GM21515 (cell line): ENCODE data around the gene AGTPBP1.
"Not testable (repeated sequence)": the region's sequence is repeated elsewhere in the genome, so short reads cannot be mapped to it uniquely, and the experiment has no call there.

Experiments used
- ATAC-seq: cut with Tn5 transposase; IDR thresholded peaks from one replicate; pipeline ENCODE4 v1.9.1; 2021; ENCODE audit not compliant: unreplicated experiment

AGTPBP1 gene

GRCh38 chr9:85640425-85640824, 101.3 kb downstream of the AGTPBP1 start:
- no peak for ATAC-seq

- no peak for ATAC-seq
Observed at GRCh38 chr9:85639675-85640186, 102.0 kb downstream of the AGTPBP1 start.

- no peak for ATAC-seq
Observed at GRCh38 chr9:85631809-85632208, 109.9 kb downstream of the AGTPBP1 start.

GRCh38 chr9:85630676-85631075, 111.1 kb downstream of the AGTPBP1 start:
- ATAC-seq = no peak

- no peak for ATAC-seq
Observed at GRCh38 chr9:85617141-85617670, 124.5 kb downstream of the AGTPBP1 start.

GRCh38 chr9:85615792-85616191, 126.0 kb downstream of the AGTPBP1 start:
- no peak for ATAC-seq

- ATAC-seq = peak; percentile 93
Observed at GRCh38 chr9:85610074-85610860, 131.5 kb downstream of the AGTPBP1 start.

GRCh38 chr9:85605905-85606304, 135.8 kb downstream of the AGTPBP1 start:
- ATAC-seq = no peak

- no peak for ATAC-seq
Observed at GRCh38 chr9:85603936-85604335, 137.8 kb downstream of the AGTPBP1 start.

GRCh38 chr9:85602742-85603141, 139.0 kb downstream of the AGTPBP1 start:
- ATAC-seq = no peak

GRCh38 chr9:85600675-85601263, 141.0 kb downstream of the AGTPBP1 start:
- ATAC-seq = no peak

GRCh38 chr9:85599540-85600105, 142.1 kb downstream of the AGTPBP1 start:
- no peak for ATAC-seq

GRCh38 chr9:85594316-85594715, 147.4 kb downstream of the AGTPBP1 start:
- no peak for ATAC-seq

- ATAC-seq = no peak
Observed at GRCh38 chr9:85586684-85587083, 155.1 kb downstream of the AGTPBP1 start.

GRCh38 chr9:85577353-85577952, 164.3 kb downstream of the AGTPBP1 start:
- no peak for ATAC-seq

GRCh38 chr9:85575868-85576267, 165.9 kb downstream of the AGTPBP1 start:
- ATAC-seq = no peak

- not testable (repeated sequence) for ATAC-seq
Observed at GRCh38 chr9:85573546-85573945, 168.2 kb downstream of the AGTPBP1 start.

GRCh38 chr9:85572917-85573316, 168.8 kb downstream of the AGTPBP1 start:
- ATAC-seq = not testable (repeated sequence)

- no peak for ATAC-seq
Observed at GRCh38 chr9:85569988-85570387, 171.8 kb downstream of the AGTPBP1 start.

- no peak for ATAC-seq
Observed at GRCh38 chr9:85559526-85559925, 182.2 kb downstream of the AGTPBP1 start.

- ATAC-seq = no peak
Observed at GRCh38 chr9:85554349-85554748, 187.4 kb downstream of the AGTPBP1 start.
